RPMI7951 (cell line): ENCODE results near the gene MUC4. TPM values are rescaled to one million over a fixed set of nuclear protein-coding genes. Genes with fewer than 3 reads are reported as not detected.
"Not testable (repeated sequence)": the region's sequence is repeated elsewhere in the genome, so short reads cannot be mapped to it uniquely, and the experiment has no call there.

Experiments used
- DNase-seq: peaks from one replicate; pipeline ENCODE4 v3.0.0-alpha.2; 2012; ENCODE audit warnings: low read depth
- total RNA-seq: library from RNA; depleted of rRNA; stranded (reverse); fragments of >200 nt; shearing (Covaris generic); gene quantifications from 2 replicates; pipeline ENCODE4 v1.2.3, GENCODE V29; 2014

Gene MUC4
- total RNA-seq, 1 experiment from 2014 or later = not detected

- DNase-seq = no peak
Measured at GRCh38 chr3:195788711-195789581, 22.8 kb downstream of the MUC4 start.

GRCh38 chr3:195785781-195786405 is 25.8 kb downstream of the MUC4 start:
- not testable (repeated sequence) for DNase-seq

- DNase-seq = not testable (repeated sequence)
Measured at GRCh38 chr3:195784031-195784430, 27.7 kb downstream of the MUC4 start.

- DNase-seq = not testable (repeated sequence)
Measured at GRCh38 chr3:195781236-195781635, 30.5 kb downstream of the MUC4 start.

- DNase-seq = no peak
Measured at GRCh38 chr3:195777975-195778374, 33.8 kb downstream of the MUC4 start.

GRCh38 chr3:195774917-195775316 is 36.8 kb downstream of the MUC4 start:
- peak; percentile 45 for DNase-seq

- DNase-seq = no peak
Measured at GRCh38 chr3:195773956-195774537, 37.7 kb downstream of the MUC4 start.

- DNase-seq = no peak
Measured at GRCh38 chr3:195771646-195772300, 40.0 kb downstream of the MUC4 start.

- DNase-seq = not testable (repeated sequence)
Measured at GRCh38 chr3:195770841-195771645, 40.7 kb downstream of the MUC4 start.

GRCh38 chr3:195770081-195770840 is 41.5 kb downstream of the MUC4 start:
- no peak for DNase-seq

GRCh38 chr3:195769551-195769950 is 42.2 kb downstream of the MUC4 start:
- DNase-seq = no peak

- DNase-seq = peak; percentile 53
Measured at GRCh38 chr3:195768831-195769303, 42.9 kb downstream of the MUC4 start.

GRCh38 chr3:195768414-195768813 is 43.3 kb downstream of the MUC4 start:
- no peak for DNase-seq

- DNase-seq = no peak
Measured at GRCh38 chr3:195767792-195768191, 43.9 kb downstream of the MUC4 start.

- no peak for DNase-seq
Measured at GRCh38 chr3:195766671-195767070, 45.1 kb downstream of the MUC4 start.

GRCh38 chr3:195764961-195765706 is 46.6 kb downstream of the MUC4 start:
- no peak for DNase-seq

- no peak for DNase-seq
Measured at GRCh38 chr3:195763843-195764825, 47.6 kb downstream of the MUC4 start.

GRCh38 chr3:195763076-195763830 is 48.5 kb downstream of the MUC4 start:
- no peak for DNase-seq
